Endometrium (tissue), 2 donors: ENCODE data around the gene IFT57.
"Not testable (repeated sequence)": the region's sequence is repeated elsewhere in the genome, so short reads cannot be mapped to it uniquely, and the experiment has no call there.

Experiments
- FAIRE-seq: peaks from 2 replicates; lab custom pipeline; 2012; peaks lifted over from hg19 to GRCh38; lab: Jason Lieb, UNC
- donor health status: control.
- donor health status: control.

The IFT57 gene

GRCh38 chr3:108159865-108160264 is 62.4 kb downstream of the IFT57 start:
- no peak for FAIRE-seq

GRCh38 chr3:108159105-108159504 is 63.1 kb downstream of the IFT57 start:
- no peak for FAIRE-seq

GRCh38 chr3:108158251-108158650 is 64.0 kb downstream of the IFT57 start:
- FAIRE-seq = no peak

GRCh38 chr3:108157273-108157672 is 65.0 kb downstream of the IFT57 start:
- FAIRE-seq = no peak

GRCh38 chr3:108156312-108156853 is 65.8 kb downstream of the IFT57 start:
- no peak for FAIRE-seq

GRCh38 chr3:108155642-108156041 is 66.6 kb downstream of the IFT57 start:
- not testable (repeated sequence) for FAIRE-seq

GRCh38 chr3:108153451-108153981 is 68.7 kb downstream of the IFT57 start:
- no peak for FAIRE-seq

GRCh38 chr3:108152274-108152673 is 70.0 kb downstream of the IFT57 start:
- no peak for FAIRE-seq

GRCh38 chr3:108150200-108150599 is 72.0 kb downstream of the IFT57 start:
- FAIRE-seq = no peak

GRCh38 chr3:108146139-108146538 is 76.1 kb downstream of the IFT57 start:
- FAIRE-seq = no peak

- no peak for FAIRE-seq
These were observed 76.6 kb downstream of the IFT57 start for GRCh38 chr3:108145578-108145977.

GRCh38 chr3:108137460-108137814 is 84.8 kb downstream of the IFT57 start:
- no peak for FAIRE-seq

- no peak for FAIRE-seq
These were observed 85.4 kb downstream of the IFT57 start for GRCh38 chr3:108136561-108137459.

GRCh38 chr3:108134555-108134880 is 87.7 kb downstream of the IFT57 start:
- FAIRE-seq = no peak

- FAIRE-seq = no peak
These were observed 88.2 kb downstream of the IFT57 start for GRCh38 chr3:108133858-108134554.

- FAIRE-seq = no peak
These were observed 89.2 kb downstream of the IFT57 start for GRCh38 chr3:108133048-108133369.

- FAIRE-seq = no peak
These were observed 90.6 kb downstream of the IFT57 start for GRCh38 chr3:108131475-108132134.

GRCh38 chr3:108130701-108131474 is 91.3 kb downstream of the IFT57 start:
- no peak for FAIRE-seq

- no peak for FAIRE-seq
These were observed 92.0 kb downstream of the IFT57 start for GRCh38 chr3:108130236-108130635.

GRCh38 chr3:108127301-108127988 is 94.8 kb downstream of the IFT57 start:
- FAIRE-seq = no peak

GRCh38 chr3:108126348-108126747 is 95.9 kb downstream of the IFT57 start:
- FAIRE-seq = no peak
